Adrenal gland (tissue), 12 donors: ENCODE results near the gene TSPAN18. TPM values are rescaled to one million over a fixed set of nuclear protein-coding genes. Genes with fewer than 3 reads are reported as not detected.
A peak's percentile ranks its signal among the peaks of the same experiment; 100 is the strongest.

Experiments
- DNase-seq, 7 donors: peaks; one replicate each; pipeline ENCODE4 v3.0.0-alpha.2; 2019 to 2020
- H3K27ac ChIP-seq, 5 donors: fragments of 200-600 bp; sonication (generic) in 4 of 5; 1 replicate in 3 of 5; 2 replicates in 2 of 5; pipeline versions ENCODE4 v1.5.1 to v1.8.0; 2016 to 2020; ENCODE audit warnings: mild to moderate bottlenecking in 1 of 5
- H3K27me3 ChIP-seq: fragments of 200-600 bp; 2 replicates; pipeline ENCODE4 v1.8.0; 2021
- H3K36me3 ChIP-seq, 2 donors: fragments of 200-600 bp; replicated peaks in 1 of 2; 1 replicate in 1 of 2; 2 replicates in 1 of 2; pipeline versions ENCODE4 v1.5.1 to v1.8.0; 2018 to 2022
- H3K4me1 ChIP-seq, 2 donors: fragments of 200-600 bp; replicated peaks in 1 of 2; 1 replicate in 1 of 2; 2 replicates in 1 of 2; pipeline versions ENCODE4 v1.5.1 to v1.8.0; 2018 to 2021
- H3K4me3 ChIP-seq, 4 donors: fragments of 200-600 bp; sonication (generic) in 3 of 4; one replicate each; pipeline ENCODE4 v1.5.1; 2016 to 2018
- H3K9me3 ChIP-seq, 3 donors: fragments of 200-600 bp; sonication (generic) in 1 of 3; replicated peaks in 1 of 3; 1 replicate in 2 of 3; 2 replicates in 1 of 3; pipeline versions ENCODE4 v1.5.1 to v1.8.0; 2016 to 2021
- POLR2A ChIP-seq, 2 donors: fragments of 450-650 bp; IDR thresholded peaks; one replicate each; pipeline ENCODE4 v1.6.1; 2017; ENCODE audit warnings: antibody characterized with exemption in 2 of 2, mild to moderate bottlenecking in 2 of 2, moderate library complexity in 1 of 2
- WGBS, 4 donors: extraction: QIAGEN DNeasy Blood & Tissue Kit in 2 of 4; methylation state at CpG; one replicate each; pipeline versions ENCODE4 v1.1.5 to v1.1.7; 2013 to 2017; 5-methylcytosine and 5-hydroxymethylcytosine counted together
- intact Hi-C, 2 donors: fragments of 100-400 bp; cut with DNase I; formaldehyde crosslinking; loops; one replicate each; pipeline versions ENCODE4 v1.14.1 to v1.15.0; 2022 to 2023
- polyA plus RNA-seq, 3 donors: library from polyadenylated mRNA; stranded (reverse); fragments of 200-250 nt in 2 of 3; fragments of 350-450 nt in 1 of 3; fragmentation: Illumina TruSeq in 1 of 3; extraction: RNeasy Lipid Tissue Mini Kit (QIAGEN cat#74804) in 1 of 3; gene quantifications; one replicate each; pipeline ENCODE4 v1.2.3, GENCODE V29; 2013 to 2014
- total RNA-seq, 9 donors: library from RNA; depleted of rRNA in 4 of 9; stranded (reverse); fragments of >200 nt in 4 of 9; fragments of 120-200 nt in 1 of 9; fragmentation: NEBNext Ultra II Directional in 1 of 9; extraction: Animal tissue kit (Norgen Biotek cat#: 25700) in 1 of 9; gene quantifications; one replicate each; pipeline versions ENCODE4 v1.1.0 to v1.2.4, GENCODE V29; 2013 to 2023
- TF ChIP-seq, protein P1 (sequence below), 6 experiments: fragments of 450-650 bp in 4 of 6; fragments of 200-600 bp in 2 of 6; sonication (generic) in 1 of 6; IDR thresholded peaks; 1 replicate in 5 of 6; 2 replicates in 1 of 6; pipeline versions ENCODE4 v1.5.1 to v1.8.0; 2016 to 2021; ENCODE audit warnings: antibody characterized with exemption in 6 of 6, mild to moderate bottlenecking in 2 of 6, moderate library complexity in 1 of 6
- donor health status: healthy with polysubstance abuse.
- donor health status: Bipolar disorder and iron deficiency.
- donor health status: DM: yes; HTN: yes; CAD: no.
- donor health status: DM: no; HTN: no; CAD: no.
- donor health status: DM: no; HTN: no; CAD: no.
- donor health status: DM: yes; HTN: yes; CAD: no.

The TSPAN18 gene
- total and polyA plus RNA-seq, 12 donors: 24.5 to 168 (median 58.4) TPM

DNA sequence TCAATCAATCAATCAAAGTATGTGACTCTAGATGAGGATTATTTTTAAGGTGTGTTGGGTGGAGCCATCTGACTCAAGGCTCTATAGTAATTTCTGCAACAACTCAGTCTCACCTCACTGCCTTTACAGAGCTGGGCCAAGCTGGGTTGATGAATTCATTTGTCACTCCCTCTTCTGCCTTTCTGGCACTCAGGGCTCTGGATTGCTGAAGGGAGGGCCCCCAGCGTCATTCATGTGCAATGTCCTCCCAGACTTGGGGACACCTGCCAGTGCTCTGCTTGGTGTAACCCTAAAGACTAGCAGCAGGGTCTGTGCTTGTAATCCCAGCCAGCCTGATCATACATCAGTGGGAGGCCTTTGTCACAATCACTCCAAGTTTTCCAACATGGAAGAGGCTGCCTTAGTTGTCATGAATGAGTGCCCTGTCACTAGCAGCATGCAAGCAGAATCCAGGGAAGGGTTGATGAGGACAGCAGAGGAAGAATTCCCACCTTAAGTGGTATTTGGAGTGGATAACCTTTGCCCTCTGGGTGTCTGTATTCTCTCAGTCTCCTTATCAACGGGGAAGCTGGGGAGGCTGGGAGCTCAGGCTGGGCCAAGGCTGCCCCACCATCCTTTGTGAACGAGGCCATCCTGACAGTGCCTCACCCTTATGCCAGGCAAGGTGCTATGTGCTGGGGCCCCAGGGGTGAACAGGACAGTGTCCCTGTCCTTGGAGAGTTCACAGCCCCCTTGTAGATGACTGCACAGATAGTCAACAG, 225.9 kb downstream of the TSPAN18 start:
- H3K27me3 ChIP-seq: no peaks in the 10 kb centered on the region
- intact Hi-C loops: no loop called here
- no peaks in the 10 kb centered on the region for H3K9me3 ChIP-seq
- no peak overlapping the region for H3K4me3 ChIP-seq
- H3K36me3 ChIP-seq: no peaks in the 10 kb centered on the region
- peaks cover 8 to 19% of the 10 kb centered on the region in 2 donors for H3K4me1 ChIP-seq
- WGBS, 4 donors: 58 to 85% (median 75%) methylated on average over 2 to 3 of the region's 3 CpGs
- TF ChIP-seq POLR2A (IDR thresholded peaks at IDR 0.05): no peak
- TF ChIP-seq, protein P1, sequence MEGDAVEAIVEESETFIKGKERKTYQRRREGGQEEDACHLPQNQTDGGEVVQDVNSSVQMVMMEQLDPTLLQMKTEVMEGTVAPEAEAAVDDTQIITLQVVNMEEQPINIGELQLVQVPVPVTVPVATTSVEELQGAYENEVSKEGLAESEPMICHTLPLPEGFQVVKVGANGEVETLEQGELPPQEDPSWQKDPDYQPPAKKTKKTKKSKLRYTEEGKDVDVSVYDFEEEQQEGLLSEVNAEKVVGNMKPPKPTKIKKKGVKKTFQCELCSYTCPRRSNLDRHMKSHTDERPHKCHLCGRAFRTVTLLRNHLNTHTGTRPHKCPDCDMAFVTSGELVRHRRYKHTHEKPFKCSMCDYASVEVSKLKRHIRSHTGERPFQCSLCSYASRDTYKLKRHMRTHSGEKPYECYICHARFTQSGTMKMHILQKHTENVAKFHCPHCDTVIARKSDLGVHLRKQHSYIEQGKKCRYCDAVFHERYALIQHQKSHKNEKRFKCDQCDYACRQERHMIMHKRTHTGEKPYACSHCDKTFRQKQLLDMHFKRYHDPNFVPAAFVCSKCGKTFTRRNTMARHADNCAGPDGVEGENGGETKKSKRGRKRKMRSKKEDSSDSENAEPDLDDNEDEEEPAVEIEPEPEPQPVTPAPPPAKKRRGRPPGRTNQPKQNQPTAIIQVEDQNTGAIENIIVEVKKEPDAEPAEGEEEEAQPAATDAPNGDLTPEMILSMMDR (IDR thresholded peaks at IDR 0.05): no peak
- no peak overlapping the region for H3K27ac ChIP-seq
- no peak for DNase-seq

DNA sequence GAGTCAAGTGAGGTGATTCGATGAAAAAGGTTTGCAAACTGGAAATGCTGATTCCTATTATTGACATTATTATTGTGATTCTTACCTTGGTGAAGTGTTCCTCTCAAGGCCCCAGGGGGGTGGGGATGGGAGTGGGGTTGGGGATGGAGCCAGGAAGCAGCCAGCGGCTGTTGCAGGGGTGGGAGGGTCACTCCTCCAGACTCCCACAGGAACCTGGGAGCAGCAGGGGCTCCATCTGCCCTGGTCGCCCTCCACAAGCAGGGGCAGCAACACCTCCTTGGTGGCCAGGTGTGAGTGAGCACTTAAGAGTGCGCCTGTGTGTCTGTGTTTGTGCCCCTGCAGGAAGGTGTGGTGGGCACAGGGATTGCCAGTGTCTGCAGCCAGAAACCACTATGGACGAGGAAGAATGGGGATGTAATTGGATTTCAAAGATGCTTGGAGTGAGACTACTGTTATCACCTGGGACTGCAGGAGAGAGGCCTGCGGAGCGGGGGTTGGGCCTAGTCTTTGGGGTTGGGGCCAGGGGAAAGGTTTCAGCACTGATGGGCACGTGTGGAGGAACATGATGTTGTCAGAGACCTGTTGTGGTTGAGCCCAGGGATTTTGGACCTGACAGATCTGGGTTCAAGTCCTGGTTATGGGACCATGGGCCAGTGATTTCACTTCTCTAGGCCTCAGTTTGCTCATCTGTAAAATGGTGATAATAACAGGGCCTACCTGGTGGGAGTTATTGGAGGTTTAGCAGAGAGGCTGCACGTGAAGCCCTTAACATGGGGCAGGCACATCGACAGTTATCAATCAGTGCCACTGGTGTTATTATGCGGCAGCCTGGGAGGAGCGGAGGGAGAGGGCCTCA, 227.5 kb downstream of the TSPAN18 start:
- peak overlapping the region in 2 of 5 donors; percentile 44 to 78 for H3K27ac ChIP-seq
- DNase-seq: no peak
- H3K9me3 ChIP-seq: no peaks in the 10 kb centered on the region
- no peaks in the 10 kb centered on the region for H3K36me3 ChIP-seq
- WGBS, 4 donors: 78 to 95% (median 82%) methylated on average over 7 to 12 of the region's 12 CpGs
- H3K4me3 ChIP-seq: no peak overlapping the region
- H3K27me3 ChIP-seq: no peaks in the 10 kb centered on the region
- TF ChIP-seq, protein P1 (IDR thresholded peaks at IDR 0.05): no peak
- intact Hi-C loops: no loop called here
- peaks cover 8 to 19% of the 10 kb centered on the region in 2 donors for H3K4me1 ChIP-seq

DNA sequence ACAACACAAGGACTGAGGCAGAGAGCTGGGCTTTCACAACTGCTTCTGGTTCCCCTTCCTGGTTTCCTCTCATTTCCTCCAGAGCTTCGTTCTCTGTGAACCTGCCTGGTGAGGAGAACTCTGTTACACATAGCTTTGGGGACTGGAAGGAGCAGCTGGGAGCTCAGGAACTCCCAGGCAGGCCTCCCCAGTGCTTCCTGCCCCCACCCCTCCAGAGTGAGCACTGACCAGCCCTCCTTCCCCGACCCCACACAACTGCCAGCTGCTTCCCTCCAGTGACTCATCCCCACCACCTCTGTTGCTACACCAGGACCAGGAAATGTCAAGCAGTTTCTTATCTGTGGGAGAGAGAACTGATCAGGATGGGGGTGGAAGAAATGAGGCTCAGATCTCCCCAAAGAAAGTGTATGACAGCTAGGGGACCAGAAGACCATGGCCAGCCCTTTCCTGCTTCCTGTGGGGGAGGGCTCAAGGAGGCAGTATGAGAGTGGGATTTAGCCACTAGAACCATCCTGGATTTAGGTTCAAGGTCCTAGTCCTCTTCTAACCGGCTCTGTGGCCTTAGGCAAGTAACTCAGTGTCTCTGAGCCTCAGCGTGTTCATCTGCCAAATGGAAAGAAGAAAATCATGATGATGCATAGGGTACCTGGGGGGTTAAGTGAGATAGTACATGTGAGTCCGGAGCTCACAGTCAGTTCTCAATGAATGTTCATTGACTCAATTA, 228.4 kb downstream of the TSPAN18 start:
- H3K36me3 ChIP-seq: no peaks in the 10 kb centered on the region
- H3K4me3 ChIP-seq: no peak overlapping the region
- peak in 6 of 7 donors; percentile 72 to 85 (median 77) for DNase-seq
- H3K27ac ChIP-seq: peak overlapping the region in 2 of 5 donors; percentile 44 to 78
- no peaks in the 10 kb centered on the region for H3K9me3 ChIP-seq
- intact Hi-C loops: no loop called here
- no peaks in the 10 kb centered on the region for H3K27me3 ChIP-seq
- H3K4me1 ChIP-seq: peaks cover 4 to 19% of the 10 kb centered on the region in 2 donors
- 35 to 50% (median 39%) methylated on average over 4 to 5 of the region's 5 CpGs for WGBS, 4 donors
- TF ChIP-seq, protein P1 (IDR thresholded peaks at IDR 0.05): no peak
- no peak for TF ChIP-seq POLR2A (IDR thresholded peaks at IDR 0.05)

DNA sequence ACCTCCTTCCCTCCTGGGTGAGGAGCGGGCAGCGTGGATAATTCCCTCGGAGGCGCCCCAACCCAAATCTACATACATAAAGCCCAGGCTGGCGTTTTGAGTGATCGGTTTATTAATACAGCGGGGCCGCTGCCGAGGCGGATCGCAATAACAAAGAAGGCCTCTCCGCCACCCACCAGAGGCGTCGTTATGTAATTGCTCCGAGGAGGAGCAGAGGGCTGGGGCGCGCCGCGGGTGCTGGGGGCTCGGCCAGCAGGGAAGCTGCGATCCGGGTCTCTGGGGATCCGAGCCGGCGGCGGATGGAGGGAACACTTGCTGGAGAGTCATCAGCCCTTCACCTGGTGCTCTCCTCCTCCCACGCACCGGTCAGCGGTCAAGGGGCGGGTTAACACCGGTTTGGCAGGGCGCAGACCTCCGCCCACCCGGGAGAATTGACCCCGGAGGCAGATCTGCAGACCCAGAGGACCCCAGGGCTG, 230.3 kb downstream of the TSPAN18 start:
- Histone ChIP-seq H3K4me1 (peaks cover 0 to 19% of the 10 kb centered on the region in 2 donors), H3K27me3 (no peaks in the 10 kb centered on the region), H3K9me3 (no peaks in the 10 kb centered on the region), H3K4me3 (no peak overlapping the region), H3K27ac (no peak overlapping the region), H3K36me3 (no peaks in the 10 kb centered on the region)
- DNase-seq: no peak
- intact Hi-C loops: no loop called here
- TF ChIP-seq, protein P1 (IDR thresholded peaks at IDR 0.05): no peak
- no peak for TF ChIP-seq POLR2A (IDR thresholded peaks at IDR 0.05)
- WGBS, 4 donors: 35 to 66% (median 41%) methylated on average over 19 to 35 of the region's 35 CpGs
